HEK293T (cell line): ENCODE measurements around the gene DNASE2B.

ENCODE experiments used
- ARNT ChIP-seq: fragments of 450-650 bp; IDR thresholded peaks from 2 replicates; pipeline ENCODE4 v1.6.1; 2017; ENCODE audit warnings: mild to moderate bottlenecking
- BHLHE40 ChIP-seq: fragments of 450-650 bp; IDR thresholded peaks from 2 replicates; pipeline ENCODE4 v1.6.1; 2016; ENCODE audit warnings: mild to moderate bottlenecking, moderate library complexity, borderline replicate concordance
- ELF4 ChIP-seq: fragments of 450-650 bp; IDR thresholded peaks from 2 replicates; pipeline ENCODE4 v1.6.1; 2017; ENCODE audit warnings: antibody characterized with exemption
- FOXA1 ChIP-seq: fragments of 450-650 bp; IDR thresholded peaks from 2 replicates; pipeline ENCODE4 v1.6.1; 2016; ENCODE audit warnings: mild to moderate bottlenecking
- FOXK2 ChIP-seq: fragments of 450-650 bp; IDR thresholded peaks from 2 replicates; pipeline ENCODE4 v1.6.1; 2016; ENCODE audit warnings: mild to moderate bottlenecking
- FOXM1 ChIP-seq: fragments of 450-650 bp; IDR thresholded peaks from 2 replicates; pipeline ENCODE4 v1.6.1; 2017; ENCODE audit warnings: mild to moderate bottlenecking, borderline replicate concordance
- HDGF ChIP-seq: fragments of 450-650 bp; IDR thresholded peaks from 2 replicates; pipeline ENCODE4 v1.6.1; 2017; ENCODE audit warnings: antibody characterized with exemption, borderline replicate concordance
- L3MBTL2 ChIP-seq: fragments of 450-650 bp; conservative IDR thresholded peaks from 2 replicates; pipeline ENCODE4 v1.6.1; 2016; ENCODE audit warnings: mild to moderate bottlenecking
- NFRKB ChIP-seq: fragments of 450-650 bp; IDR thresholded peaks from 2 replicates; pipeline ENCODE4 v1.6.1; 2016; ENCODE audit warnings: mild to moderate bottlenecking, moderate library complexity
- SP1 ChIP-seq: fragments of 450-650 bp; IDR thresholded peaks from 2 replicates; pipeline ENCODE4 v1.6.1; 2017
- SUZ12 ChIP-seq: fragments of 450-650 bp; IDR thresholded peaks from 2 replicates; pipeline ENCODE4 v1.6.1; 2016; ENCODE audit warnings: mild to moderate bottlenecking
- TF ChIP-seq, protein P1 (sequence below): fragments of 450-650 bp; IDR thresholded peaks from 2 replicates; pipeline ENCODE4 v1.6.1; 2016

DNA sequence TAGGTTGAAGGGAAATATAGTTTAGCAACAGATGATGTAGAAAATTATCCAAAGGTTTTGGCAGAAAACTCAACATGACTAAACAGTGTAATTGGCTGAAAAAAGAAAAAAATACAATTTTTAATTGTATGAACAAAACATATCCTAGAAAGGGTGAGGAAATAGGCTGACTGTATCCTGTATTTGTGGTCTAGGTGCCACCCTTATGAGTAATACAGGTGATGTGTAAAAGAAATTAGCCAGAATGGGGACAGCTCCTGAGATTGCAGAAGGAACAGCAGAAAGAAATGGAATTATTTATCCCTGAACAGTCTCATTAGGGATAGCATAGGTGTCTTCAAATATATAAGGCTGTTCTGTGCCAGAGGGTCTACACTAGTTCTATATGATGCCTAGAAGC lies 24.6 kb downstream of the DNASE2B start:
- no peak for TF ChIP-seq FOXM1
- TF ChIP-seq HDGF = no peak
- TF ChIP-seq SUZ12 = no peak
- TF ChIP-seq ELF4 = no peak
- TF ChIP-seq BHLHE40 = no peak
- no peak for TF ChIP-seq SP1
- no peak for TF ChIP-seq FOXA1
- no peak for TF ChIP-seq FOXK2
- TF ChIP-seq, protein P1, sequence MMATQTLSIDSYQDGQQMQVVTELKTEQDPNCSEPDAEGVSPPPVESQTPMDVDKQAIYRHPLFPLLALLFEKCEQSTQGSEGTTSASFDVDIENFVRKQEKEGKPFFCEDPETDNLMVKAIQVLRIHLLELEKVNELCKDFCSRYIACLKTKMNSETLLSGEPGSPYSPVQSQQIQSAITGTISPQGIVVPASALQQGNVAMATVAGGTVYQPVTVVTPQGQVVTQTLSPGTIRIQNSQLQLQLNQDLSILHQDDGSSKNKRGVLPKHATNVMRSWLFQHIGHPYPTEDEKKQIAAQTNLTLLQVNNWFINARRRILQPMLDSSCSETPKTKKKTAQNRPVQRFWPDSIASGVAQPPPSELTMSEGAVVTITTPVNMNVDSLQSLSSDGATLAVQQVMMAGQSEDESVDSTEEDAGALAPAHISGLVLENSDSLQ = no peak
- TF ChIP-seq L3MBTL2 = no peak
- TF ChIP-seq ARNT = no peak
- no peak for TF ChIP-seq NFRKB
